DMS 273 (cell line): ENCODE data around the gene CNBP.
A peak's percentile ranks its signal among the peaks of the same experiment; 100 is the strongest.
"Not testable (repeated sequence)": the region's sequence is repeated elsewhere in the genome, so short reads cannot be mapped to it uniquely, and the experiment has no call there.

Source experiments
- DNase-seq: peaks from one replicate; lab custom pipeline; 2025; ENCODE audit not compliant: unreplicated experiment; lab: John Stamatoyannopoulos, UW

Gene CNBP

DNA sequence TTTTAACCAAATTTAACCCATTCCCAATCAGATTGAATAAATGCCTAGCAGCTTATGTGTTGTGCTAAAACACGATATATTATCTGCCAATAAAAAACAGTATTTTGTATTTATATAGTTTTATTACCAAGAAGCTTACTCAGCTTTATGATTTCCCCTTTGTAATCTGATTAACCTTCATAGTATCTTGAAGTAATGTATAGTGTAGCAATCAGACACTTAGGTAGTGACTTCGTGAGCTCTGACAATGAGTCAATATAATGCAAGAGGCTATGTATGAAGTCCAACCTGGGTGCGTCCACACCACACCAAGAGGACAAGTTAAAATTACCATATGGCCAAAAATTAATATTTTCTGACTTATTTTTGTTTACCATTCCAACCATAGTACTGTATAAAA, 2.1 kb upstream of the CNBP start:
- no peak for DNase-seq

- not testable (repeated sequence) for DNase-seq
These were observed 1.3 kb upstream of the CNBP start for GRCh38 chr3:129184784-129185542.

GRCh38 chr3:129184396-129184657, 631 bp upstream of the CNBP start:
- DNase-seq, result peak; percentile 72

- peak; percentile 77 for DNase-seq
These were observed 1.1 kb downstream of the CNBP start for GRCh38 chr3:129182390-129183185.

- DNase-seq, result peak; percentile 50
These were observed 1.9 kb downstream of the CNBP start for GRCh38 chr3:129181819-129182218.

GRCh38 chr3:129180461-129180860, 3.2 kb downstream of the CNBP start:
- no peak for DNase-seq

DNA sequence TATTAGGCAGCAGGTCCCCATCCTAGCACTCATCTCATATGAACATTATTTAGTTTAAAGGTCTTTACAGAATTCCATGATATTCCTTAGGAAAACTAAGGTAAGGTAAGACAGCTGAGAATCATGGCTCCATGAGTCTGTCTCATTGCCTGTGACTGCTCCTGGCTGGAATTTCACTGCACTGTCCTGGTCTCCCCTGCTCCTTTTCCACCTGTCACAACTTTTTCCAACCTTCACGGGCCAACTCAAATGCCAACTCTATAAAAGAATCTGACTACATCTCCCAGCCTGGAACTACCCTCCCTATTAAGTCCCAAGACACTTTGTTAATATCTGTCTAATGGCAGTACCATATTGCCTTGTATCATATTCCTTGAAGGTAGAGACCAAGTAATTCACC, 7.6 kb downstream of the CNBP start:
- no peak for DNase-seq

DNA sequence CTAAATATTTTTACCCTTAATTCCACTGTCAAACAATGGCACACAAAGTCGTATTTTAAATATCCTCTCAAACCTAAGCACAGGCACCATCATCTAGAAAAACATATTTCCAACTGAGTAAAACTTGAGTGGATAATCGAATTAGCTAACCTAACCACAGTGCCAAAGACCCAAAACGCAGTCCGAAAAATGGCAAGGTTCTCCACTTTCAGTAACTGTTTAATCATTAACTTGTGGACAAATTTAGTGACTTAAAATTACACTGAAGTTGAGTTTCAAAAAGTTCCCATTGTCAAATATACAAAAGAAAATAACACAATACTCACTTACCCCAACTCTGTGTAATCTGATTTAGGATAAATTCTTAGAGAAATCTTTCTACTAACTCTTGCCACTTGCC, 10.0 kb downstream of the CNBP start:
- no peak for DNase-seq

DNA sequence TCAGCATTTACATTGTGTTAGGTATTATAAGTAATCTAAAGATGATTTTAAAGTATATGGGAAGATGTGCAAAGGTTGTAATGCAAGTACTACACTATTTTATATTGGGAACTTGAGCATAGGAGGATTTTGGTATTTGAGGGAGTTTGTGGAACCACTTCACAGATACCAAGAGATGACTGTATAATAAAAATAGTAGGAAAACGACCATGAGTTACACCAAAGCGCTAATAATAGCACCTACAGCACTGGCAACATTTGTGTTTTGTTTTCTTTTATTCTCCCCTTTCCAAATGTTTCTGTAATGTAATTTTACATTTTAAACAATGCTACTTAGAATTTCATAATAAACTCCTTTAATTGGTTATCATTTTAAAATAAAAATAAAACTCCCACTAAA, 10.5 kb downstream of the CNBP start:
- DNase-seq, result no peak

- DNase-seq, result no peak
These were observed 16.9 kb downstream of the CNBP start for GRCh38 chr3:129166579-129167332.

DNA sequence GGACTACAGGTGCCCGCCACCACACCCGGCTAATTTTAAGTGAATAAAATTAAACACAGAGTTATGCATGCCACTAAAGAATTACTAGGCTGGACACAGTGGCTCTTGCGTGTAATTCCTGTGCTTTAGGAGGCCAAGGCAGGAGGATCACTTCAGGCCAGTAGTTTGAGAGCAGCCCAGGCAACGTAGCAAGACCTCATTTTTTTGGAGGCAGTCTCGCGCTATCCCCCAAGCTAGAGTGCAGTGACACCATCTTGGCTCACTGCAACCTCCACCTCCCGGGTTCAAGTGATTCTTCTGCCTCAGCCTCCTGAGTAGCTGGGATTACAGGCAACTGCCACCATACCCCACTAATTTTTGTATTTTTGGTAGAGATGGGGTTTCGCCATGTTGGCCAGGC, 18.1 kb downstream of the CNBP start:
- not testable (repeated sequence) for DNase-seq

- DNase-seq, result no peak
These were observed 19.2 kb downstream of the CNBP start for GRCh38 chr3:129164500-129164899.

- DNase-seq, result peak; percentile 78
These were observed 20.7 kb downstream of the CNBP start for GRCh38 chr3:129162729-129163579.

DNA sequence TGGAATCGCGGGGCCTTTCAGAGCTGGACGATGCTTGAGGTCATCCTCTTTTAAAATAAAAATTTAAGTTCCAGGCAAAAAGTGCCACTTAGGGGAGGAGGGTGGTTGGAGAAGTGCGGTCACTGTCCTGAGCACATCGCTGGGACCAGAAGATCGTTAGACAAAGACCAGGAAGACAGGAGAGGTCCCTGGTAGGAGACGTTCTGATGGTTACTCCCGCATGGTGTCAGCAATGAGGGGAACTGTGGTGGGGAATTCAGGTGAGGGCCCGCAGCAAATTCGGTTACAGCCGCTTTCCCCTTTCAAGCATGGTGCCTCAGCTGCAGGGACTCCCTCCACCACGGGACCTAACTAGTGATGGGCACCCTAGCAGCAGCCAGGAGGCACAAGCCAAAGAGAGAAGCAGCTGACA, 21.8 kb downstream of the CNBP start:
- peak; percentile 78 for DNase-seq

GRCh38 chr3:129160891-129161859, 22.5 kb downstream of the CNBP start, which contains the start of gene ISY1:
Gene ISY1, minus strand, starts transcription at chr3:129161063. Its CDS starts 88 bp downstream, at chr3:129160975.
- DNase-seq, result peak; percentile 100

- DNase-seq, result no peak
These were observed 38.9 kb downstream of the CNBP start for GRCh38 chr3:129144786-129145185.

DNA sequence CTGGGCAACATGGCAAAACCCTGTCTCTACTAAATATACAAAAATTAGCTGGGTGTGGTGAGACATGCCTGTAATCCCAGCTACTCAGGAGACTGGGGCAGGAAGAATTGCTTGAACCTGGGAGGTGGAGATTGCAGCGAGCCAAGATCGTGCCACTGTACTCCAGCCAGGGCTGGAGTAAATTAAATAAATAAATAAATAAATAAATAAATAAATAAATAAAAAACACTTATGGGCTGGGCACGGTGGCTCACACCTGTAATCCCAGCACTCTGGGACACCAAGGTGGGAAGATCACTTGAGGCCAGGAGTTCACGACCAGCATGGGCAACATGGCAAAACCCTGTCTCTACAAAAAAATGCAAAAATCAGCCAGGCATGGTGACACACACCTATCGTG, 42.7 kb downstream of the CNBP start:
- DNase-seq, result not testable (repeated sequence)

DNA sequence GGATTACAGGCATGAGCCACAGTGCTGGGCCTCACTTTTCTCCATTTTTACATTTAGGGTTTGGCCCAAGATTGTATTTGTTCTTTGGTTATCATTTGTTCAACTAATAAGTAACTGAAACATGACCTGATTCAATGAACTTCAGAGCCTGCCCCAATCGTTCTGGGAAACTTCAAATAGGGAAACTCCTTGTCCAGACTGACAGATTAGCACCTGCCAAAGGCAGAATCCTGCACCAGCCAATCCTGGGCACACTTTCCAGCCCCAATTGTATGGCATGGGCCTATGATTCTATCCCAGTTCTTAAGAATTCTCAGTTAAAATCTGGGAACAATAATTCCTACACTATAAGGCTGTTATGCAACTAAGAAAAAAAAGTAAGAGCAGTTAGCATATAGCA, 43.8 kb downstream of the CNBP start:
- no peak for DNase-seq

GRCh38 chr3:129136275-129136674, 47.4 kb downstream of the CNBP start:
- not testable (repeated sequence) for DNase-seq
